RKO (cell line): Measurements from ENCODE around the gene CDC14B.
"Not testable (repeated sequence)": the region's sequence is repeated elsewhere in the genome, so short reads cannot be mapped to it uniquely, and the experiment has no call there.

Experiments
- DNase-seq: peaks from one replicate; pipeline ENCODE4 v3.0.0-alpha.2; 2016; ENCODE audit warnings: low spot score

Gene CDC14B

GRCh38 chr9:96626912-96627311 is 7.3 kb upstream of the CDC14B start:
- DNase-seq, result no peak

GRCh38 chr9:96621618-96622017 is 2.0 kb upstream of the CDC14B start:
- DNase-seq, result no peak

DNA sequence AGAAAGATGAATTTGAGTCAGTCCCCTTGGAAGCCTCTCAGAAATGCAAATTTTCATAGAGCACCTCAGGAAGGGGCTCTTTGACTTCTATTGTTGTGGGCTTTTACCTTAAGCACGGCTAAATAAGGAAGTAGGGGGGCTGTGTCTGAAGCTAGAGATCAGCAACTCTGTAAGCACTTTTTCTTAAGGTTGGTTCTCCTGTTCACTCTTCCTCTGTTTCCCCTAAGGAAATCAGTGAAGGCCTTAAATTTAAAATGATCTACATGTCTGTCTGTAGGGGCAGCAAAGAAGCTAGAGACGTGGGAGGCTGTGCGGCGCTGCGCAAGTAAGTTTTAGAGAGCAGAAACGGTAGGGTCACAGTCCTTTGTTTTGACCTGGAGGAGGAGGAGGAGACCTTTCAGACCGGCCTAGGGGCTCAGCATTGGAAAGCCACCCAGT is 1.2 kb upstream of the CDC14B start:
- DNase-seq, result no peak

- DNase-seq, result no peak
Measured at GRCh38 chr9:96620181-96620514, 505 bp upstream of the CDC14B start.

GRCh38 chr9:96619124-96619465 is 548 bp downstream of the CDC14B start:
- DNase-seq, result no peak

GRCh38 chr9:96618209-96619123 is 1.2 kb downstream of the CDC14B start:
- DNase-seq, result peak; percentile 78

DNA sequence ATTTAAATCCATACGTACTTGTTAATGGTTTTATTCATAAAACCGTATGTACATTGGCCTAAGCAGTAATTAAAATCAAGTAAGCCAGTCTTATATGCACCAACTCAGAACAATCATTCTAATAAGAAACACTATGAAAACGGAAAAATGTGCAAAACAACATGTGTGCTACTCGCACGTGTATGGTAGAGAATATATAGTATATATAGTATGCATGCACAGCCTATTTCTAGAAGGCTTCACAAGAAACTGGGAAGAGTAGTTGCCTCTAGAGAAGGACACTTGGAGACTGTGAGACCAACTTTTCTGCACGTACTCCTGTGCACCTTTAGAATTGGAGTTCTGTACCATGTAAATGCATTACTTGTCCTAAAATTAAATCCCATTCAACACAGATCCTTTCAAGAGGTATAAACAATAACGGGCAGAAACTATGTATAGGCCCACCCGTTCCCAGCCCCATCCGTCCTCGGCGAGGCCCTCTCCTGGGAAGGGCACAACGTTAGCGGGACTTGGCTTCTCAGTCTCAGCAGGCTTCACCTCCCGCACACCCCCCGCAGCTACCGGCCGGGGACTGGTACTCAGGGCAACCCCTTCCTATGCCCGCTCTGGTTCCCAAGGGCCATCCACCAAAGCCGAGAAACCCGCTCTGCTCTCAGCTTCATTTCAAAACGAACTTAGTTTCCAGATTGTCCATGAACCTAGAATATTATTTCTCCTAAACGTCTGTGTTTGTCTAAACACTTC is 2.0 kb downstream of the CDC14B start:
- DNase-seq, result no peak

- no peak for DNase-seq
Measured at GRCh38 chr9:96616817-96617438, 2.7 kb downstream of the CDC14B start.

DNA sequence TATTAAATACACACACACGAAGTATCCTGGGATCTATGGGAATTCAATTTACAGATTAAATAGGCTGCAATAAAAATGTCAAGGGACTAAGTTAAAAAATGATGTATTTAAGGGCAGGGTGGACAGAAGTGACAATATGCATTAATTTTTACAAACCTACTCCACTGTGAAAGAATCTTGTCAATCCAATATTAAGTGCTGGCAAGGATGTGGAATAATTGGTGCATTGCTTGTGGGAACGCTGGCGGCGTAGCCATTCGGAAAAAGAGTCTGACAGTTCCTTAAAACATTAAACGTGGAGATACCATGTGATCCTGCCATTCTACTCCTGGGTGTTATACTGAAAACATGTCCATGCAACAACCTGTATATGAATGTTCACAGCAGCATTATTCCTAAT is 4.2 kb downstream of the CDC14B start:
- DNase-seq, result no peak

DNA sequence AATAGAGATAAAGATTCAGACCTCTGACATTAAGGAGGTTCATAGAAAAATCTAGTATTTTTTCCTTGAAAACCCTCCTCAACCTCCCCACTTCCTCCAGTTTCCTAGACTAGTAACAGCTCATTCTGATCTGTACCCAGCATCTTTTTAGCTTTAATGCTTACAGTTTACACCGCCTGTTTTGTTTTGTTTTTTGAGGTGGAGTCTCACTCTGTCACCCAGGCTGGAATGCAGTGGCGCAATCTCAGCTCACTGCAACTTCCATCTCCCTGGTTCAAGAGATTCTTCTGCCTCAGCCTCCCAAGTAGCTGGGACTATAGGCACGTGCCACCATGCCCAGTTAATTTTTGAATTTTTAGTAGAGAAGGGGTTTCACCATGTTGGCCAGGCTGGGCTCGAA is 5.0 kb downstream of the CDC14B start:
- DNase-seq, result not testable (repeated sequence)

- no peak for DNase-seq
Measured at GRCh38 chr9:96612966-96613589, 6.6 kb downstream of the CDC14B start.

GRCh38 chr9:96612105-96612965 is 7.3 kb downstream of the CDC14B start:
- DNase-seq, result peak; percentile 80

DNA sequence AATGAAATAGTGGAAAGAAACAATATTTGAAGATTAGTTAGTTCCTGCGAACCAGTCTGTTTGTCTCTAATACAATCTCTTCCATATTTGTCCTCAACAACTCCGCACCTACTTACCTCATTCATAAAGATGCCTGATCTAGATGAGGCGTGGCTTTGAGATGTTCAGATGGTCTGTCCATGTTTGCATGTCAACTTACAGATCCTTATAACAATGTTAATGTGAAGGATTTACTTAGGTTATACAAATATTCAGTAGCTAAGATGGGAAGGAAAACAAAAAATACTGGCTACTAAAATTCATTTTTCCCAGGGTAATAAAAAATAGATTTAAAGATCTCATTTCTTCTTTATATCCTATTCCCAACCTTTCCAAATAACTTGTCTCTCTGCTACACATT is 8.3 kb downstream of the CDC14B start:
- no peak for DNase-seq

GRCh38 chr9:96609732-96610131 is 9.9 kb downstream of the CDC14B start:
- DNase-seq, result no peak

- DNase-seq, result no peak
Measured at GRCh38 chr9:96607971-96608370, 11.7 kb downstream of the CDC14B start.

DNA sequence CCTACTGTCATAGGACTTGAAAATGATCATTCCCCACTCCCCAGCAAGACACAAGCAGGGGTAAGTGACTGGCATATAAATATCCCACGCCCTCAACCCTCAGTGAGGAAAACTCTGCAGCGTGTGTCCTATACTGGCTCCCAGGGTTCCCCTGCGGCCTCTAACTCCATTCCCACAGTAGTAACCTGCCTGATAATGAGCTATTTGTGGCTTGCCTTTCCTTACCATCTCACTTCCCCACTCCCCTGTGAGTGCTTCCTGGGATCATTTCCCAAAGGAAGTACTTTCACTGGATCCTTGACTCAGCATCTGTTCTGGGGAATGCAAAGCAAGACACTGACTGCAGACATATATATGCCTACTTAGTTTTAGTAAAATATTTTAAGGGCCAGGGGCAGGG is 14.3 kb downstream of the CDC14B start:
- DNase-seq, result no peak

GRCh38 chr9:96604004-96604319 is 15.7 kb downstream of the CDC14B start:
- peak; percentile 31 for DNase-seq

GRCh38 chr9:96603305-96604003 is 16.2 kb downstream of the CDC14B start:
- DNase-seq, result no peak

GRCh38 chr9:96599298-96599697 is 20.3 kb downstream of the CDC14B start:
- no peak for DNase-seq

GRCh38 chr9:96596601-96597111 is 23.0 kb downstream of the CDC14B start:
- no peak for DNase-seq
